ENCODE measurements around the gene RELT.

The RELT gene

DNA sequence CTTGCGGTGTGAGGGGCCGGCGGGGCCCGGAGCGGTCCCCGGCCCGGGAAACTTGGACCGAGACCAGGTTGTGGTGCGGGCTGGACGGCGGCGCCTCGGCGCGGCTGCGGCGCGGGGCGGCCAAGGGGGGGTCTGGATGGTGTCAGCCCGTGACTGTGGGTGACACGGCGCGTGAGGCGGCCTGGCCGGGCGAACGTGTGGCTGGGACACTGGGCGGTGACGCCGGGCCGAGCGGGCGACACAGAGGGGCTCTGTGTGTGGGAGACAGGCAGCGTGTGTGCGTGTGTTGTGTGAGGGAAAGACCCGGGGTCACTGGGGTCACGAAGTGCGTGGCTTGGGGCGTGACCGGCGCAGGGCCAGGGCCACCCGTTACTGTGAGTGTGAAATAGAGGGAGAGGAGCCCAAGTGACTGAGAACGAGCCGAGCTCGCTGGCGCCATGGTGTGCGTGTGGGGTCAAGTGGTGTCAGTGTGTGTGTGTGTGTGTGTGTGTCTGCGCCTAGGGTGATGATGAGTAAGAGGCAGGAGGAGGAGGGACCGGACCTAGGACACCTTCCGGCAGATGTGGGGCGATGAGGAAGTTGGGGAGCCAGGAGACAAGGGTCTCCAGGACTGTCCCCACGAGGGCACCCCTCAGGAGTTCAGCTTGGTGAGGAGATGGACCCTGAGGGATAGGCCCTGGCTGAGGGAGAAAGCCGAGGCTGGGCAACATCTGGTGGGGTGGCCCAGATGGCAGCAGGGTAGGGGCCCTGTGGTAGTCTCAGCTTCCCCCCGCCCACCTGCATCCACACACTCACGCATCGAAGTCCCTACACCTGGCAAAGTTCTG lies 817 bp downstream of the RELT start:
- DNase-seq (ENCODE audit: low read depth), result peak; percentile 54

GRCh38 chr11:73379189-73379880 lies 3.1 kb downstream of the RELT start:
- DNase-seq (ENCODE audit: low read depth), result no peak

DNA sequence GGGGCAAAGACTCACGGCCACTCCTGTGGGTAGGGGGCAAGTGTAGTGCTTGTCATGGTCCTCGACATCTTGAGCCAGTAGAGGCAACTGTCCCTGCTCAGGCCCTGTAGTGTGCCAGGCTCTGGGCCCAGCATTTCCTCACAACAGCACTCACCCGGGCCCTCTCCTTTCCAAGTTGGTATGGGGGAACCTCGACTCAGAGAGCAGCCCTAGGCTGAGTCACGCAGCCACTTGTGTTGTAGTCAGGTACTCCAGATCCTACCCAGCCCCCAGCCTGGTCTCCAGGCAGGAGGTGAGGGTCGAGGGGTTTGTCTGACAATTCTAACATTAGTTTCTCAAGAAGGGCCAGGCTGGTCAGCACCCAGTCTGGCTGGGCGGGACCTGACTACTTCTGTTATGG lies 4.1 kb downstream of the RELT start:
- no peak for DNase-seq (ENCODE audit: low read depth)

- no peak for DNase-seq (ENCODE audit: low read depth)
Measured at GRCh38 chr11:73380897-73381410, 4.8 kb downstream of the RELT start.

DNA sequence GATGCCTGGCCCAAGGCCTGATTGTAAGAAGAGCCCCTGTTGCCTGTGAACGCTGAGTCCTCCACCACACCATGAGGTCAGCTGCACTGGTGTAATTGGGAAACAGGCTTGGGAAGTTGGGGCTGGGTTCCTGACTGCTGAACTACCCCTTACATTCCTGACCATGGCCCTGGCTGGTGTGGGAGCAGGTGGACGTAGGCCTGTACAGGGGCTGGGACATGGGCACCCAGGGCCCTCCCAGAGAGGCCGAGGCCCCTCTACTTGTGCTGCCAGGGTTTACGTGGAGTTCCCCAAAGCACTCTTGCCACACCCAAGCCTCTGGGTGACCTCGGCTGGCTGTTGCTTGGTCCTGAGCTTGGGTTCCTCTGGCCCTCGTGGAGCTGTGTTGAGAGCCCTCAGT lies 5.4 kb downstream of the RELT start:
- DNase-seq (ENCODE audit: low read depth), result no peak

DNA sequence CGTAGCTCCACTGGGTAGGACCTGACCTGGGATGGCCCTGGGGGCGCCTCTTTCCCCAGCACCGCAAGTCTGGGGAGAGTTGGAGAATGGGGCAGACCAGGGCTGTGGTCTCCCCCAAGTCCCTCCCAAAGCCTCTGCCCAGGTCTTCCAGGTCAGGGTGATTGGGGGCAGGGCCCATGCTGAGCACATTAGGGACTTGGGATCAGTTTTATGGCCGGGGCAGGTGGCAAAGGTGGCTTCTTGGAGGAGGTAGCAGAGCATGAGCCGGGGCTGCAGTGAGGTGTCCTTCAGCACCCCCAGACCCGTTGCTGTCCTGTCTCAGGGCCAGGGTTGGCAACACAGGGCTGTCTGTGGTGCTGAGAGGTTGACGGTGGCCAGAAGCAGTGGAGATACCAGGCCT lies 6.0 kb downstream of the RELT start:
- no peak for DNase-seq (ENCODE audit: low read depth)

DNA sequence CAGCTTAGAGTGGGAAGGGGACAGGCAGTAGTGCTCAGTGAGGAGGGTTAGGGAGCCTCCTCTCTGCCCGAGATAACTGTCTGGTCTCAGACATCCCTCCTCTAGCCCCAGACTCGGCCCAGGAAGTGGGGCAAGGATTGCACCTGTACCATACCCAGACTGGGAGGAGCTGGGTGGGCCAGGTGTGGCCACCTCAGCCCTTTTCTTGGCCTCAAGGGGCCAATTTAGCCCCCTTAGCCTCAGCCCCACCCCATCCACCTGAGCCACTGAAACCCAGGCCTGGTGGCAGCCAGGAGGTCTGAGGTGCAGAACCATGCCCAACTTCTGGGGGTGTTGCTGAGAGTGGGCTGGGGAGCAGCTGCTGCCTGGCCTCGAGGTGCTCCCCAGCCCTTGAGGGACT lies 6.5 kb downstream of the RELT start:
- no peak for DNase-seq (ENCODE audit: low read depth)

GRCh38 chr11:73383249-73384124 lies 7.3 kb downstream of the RELT start:
- no peak for DNase-seq (ENCODE audit: low read depth)

DNA sequence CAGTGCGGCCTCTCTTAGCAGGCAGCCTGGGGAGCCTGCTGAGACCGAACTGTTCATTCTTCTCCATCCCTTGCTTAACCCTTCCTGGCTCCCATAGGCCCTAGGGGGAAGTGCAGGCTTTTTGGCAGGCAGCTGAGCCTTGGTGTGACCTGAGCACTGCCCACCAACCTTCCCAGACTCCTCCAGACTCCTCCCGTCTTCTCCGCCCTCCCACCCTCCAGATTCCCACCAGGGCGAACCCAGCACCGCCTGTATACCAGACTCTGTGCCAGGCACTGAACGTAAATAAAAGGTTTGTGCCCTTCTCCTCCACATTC lies 7.9 kb downstream of the RELT start:
- no peak for DNase-seq (ENCODE audit: low read depth)

- DNase-seq (ENCODE audit: low read depth), result no peak
Measured at GRCh38 chr11:73384531-73384871, 8.3 kb downstream of the RELT start.

GRCh38 chr11:73384872-73385689 lies 8.9 kb downstream of the RELT start:
- DNase-seq (ENCODE audit: low read depth), result no peak

DNA sequence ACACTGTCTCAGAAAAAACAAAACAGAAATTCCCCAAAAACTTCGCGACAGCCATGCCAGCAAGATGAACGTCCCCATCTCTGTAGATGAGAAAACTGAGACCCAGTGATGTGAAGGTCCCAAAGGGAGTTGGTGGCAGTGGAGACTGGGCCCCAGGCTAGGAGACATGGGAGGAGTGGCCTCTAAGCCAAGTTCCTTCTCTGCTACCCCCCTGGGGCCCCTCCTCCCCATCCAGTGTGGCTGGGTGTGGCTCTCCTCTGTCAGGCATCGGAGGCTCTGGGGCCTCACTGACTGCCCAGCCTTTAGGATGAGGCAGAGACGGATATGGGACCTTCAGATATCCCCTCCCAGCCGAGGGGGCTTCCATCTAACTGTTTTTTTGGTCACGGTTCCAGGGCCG lies 9.8 kb downstream of the RELT start:
- DNase-seq (ENCODE audit: low read depth), result no peak

DNA sequence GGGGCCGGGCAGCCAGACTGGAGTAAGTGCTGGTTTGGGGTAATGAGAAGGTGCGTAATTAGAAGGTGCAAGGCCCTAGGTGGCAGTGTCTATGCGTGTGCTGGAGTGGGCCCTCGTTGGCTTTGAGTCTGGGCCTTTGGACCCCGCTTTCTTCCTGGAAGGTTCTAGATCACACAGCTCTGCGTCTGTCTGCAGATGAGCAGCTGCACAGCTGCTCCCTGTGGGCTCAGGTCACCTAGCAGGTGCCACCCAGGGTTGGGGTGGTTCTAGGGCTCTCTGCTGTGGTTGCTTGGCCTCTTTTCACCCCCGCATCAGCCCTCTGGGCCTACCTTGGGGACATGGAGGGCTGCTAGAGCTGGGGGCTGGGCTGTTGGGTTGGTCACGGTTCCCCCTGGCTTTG lies 10.3 kb downstream of the RELT start:
- no peak for DNase-seq (ENCODE audit: low read depth)

DNA sequence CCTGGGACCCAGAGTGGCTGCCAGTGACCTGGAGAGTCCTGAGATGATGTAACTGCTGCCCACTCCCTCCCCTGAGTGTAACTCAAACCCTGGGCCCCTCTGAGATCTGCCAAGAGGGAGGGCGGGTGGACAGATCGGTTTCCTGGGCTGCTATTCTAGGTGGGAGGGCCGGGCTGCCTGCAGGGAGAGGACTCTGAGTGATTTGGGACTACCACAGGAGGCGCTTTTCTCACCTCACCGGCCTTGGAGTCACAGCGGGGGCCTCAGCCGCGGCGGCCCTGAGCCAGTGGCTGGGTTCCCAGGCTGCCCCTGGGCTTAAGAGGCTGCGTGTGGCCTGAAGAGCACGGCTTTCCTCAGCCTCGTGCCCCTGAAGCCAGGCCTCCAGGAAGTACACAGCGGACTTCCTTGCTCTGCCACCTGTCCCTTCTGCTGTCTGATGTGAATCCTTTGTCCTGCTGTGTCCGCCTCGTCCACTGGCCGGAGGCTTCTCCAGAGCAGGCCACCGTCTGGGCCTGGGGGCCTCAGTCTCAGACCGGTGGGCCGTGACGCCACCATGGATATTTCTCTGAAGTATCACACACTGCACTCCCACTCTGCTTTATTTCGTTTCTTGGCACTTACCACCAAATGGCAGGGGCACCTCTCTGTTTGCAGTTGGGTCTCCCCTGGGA lies 11.5 kb downstream of the RELT start:
- DNase-seq (ENCODE audit: low read depth), result no peak

GRCh38 chr11:73388265-73389133 lies 12.3 kb downstream of the RELT start:
- DNase-seq (ENCODE audit: low read depth), result no peak

DNA sequence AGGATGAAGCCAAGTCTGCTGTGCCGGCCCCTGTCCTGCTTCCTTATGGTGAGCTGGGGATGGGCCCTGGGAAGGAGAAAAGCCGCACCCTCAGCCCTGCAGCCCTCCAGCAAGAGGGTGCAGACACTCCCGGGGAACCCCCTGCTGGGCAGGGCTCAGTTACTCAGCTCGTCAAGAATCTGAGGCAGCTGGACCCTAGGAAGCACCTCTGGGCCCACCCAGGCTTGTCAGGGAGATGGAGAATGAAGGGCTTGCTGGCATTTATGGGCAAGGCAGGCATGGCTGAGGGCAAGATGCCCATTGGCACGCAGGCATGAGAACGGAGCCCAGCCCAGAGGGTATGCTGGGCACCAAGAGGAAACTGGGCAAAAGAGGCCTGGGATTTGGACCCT lies 12.9 kb downstream of the RELT start:
- DNase-seq (ENCODE audit: low read depth), result no peak

- no peak for DNase-seq (ENCODE audit: low read depth)
Measured at GRCh38 chr11:73389916-73390315, 13.7 kb downstream of the RELT start.

DNA sequence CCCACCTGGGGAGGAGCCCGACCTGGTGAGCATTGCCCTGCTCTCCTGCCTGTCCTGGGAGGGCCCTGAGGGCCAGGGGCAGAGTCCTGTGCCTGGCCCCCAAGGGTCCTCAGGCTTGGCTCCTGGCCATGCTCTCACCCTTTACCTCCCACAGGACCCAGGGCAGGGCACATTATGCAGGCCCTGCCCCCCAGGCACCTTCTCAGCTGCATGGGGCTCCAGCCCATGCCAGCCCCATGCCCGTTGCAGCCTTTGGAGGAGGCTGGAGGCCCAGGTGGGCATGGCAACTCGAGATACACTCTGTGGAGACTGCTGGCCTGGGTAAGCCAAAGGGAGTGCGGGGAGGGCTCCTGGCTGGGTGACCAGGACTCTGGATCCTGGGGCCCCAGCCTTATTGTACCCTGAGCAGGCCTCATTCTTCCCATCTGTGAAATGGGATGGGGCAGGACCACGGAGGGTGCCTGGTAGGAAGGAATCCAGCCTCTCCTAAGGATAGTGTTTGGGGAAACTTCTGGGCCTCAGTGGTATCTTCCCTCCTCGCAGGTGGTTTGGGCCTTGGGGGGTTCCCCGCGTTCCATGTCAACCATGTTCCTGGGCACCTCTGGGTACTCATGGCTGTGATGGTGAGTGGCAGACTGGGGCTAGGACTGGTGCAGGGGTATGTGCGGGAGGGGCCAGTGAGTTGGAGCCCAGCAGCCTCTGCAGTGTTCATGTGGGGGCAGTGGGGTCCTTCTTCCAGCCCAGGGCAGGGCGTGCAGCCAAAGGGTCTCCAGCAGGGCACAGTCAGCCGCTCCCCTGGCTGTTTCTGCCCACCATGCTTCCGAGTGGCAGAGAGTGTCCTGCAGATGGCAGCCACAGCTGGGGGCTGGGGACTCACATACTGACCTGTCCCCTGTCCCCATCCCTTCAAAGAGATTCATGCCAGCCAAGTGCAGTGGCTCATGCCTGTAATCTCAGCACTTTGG lies 14.7 kb downstream of the RELT start:
- no peak for DNase-seq (ENCODE audit: low read depth)

GRCh38 chr11:73391665-73392064 lies 15.5 kb downstream of the RELT start:
- DNase-seq (ENCODE audit: low read depth), result no peak
